CD4-positive, alpha-beta T cell treated with Interleukin-6 at 100 ng/mL for 8 hours (primary cell): ENCODE results near the gene UQCR10.
A peak's percentile ranks its signal among the peaks of the same experiment; 100 is the strongest.

Experiments
- DNase-seq: peaks from one replicate; pipeline ENCODE4 v3.0.0-alpha.2; 2020; ENCODE audit warnings: mixed read lengths, low spot score

UQCR10 gene

GRCh38 chr22:29762263-29762662, 4.9 kb upstream of the UQCR10 start:
- DNase-seq, result no peak

- no peak for DNase-seq
These were observed 1.1 kb upstream of the UQCR10 start for GRCh38 chr22:29765905-29766631.

GRCh38 chr22:29766632-29767170, 468 bp upstream of the UQCR10 start, which contains the start of gene ZMAT5:
TSS of gene ZMAT5 (minus strand) at chr22:29767007. CDS start at chr22:29748544, 18,463 bp downstream.
- DNase-seq, result peak; percentile 95

GRCh38 chr22:29768052-29768693, 1.0 kb downstream of the UQCR10 start:
- DNase-seq, result no peak

GRCh38 chr22:29769723-29770321, 2.7 kb downstream of the UQCR10 start:
- DNase-seq, result no peak

GRCh38 chr22:29772170-29772641, 5.0 kb downstream of the UQCR10 start:
- DNase-seq, result no peak

GRCh38 chr22:29773233-29773632, 6.1 kb downstream of the UQCR10 start:
- no peak for DNase-seq

GRCh38 chr22:29780220-29780619, 13.1 kb downstream of the UQCR10 start:
- no peak for DNase-seq

- DNase-seq, result no peak
These were observed 13.8 kb downstream of the UQCR10 start for GRCh38 chr22:29780748-29781676.

- no peak for DNase-seq
These were observed 15.1 kb downstream of the UQCR10 start for GRCh38 chr22:29782061-29782845.

GRCh38 chr22:29784451-29785361, 17.5 kb downstream of the UQCR10 start:
- DNase-seq, result no peak

GRCh38 chr22:29786031-29786430, 18.9 kb downstream of the UQCR10 start:
- DNase-seq, result no peak

GRCh38 chr22:29787371-29787980, 20.3 kb downstream of the UQCR10 start:
- DNase-seq, result no peak

- DNase-seq, result no peak
These were observed 21.4 kb downstream of the UQCR10 start for GRCh38 chr22:29788339-29789279.

- no peak for DNase-seq
These were observed 22.9 kb downstream of the UQCR10 start for GRCh38 chr22:29790061-29790460.

- DNase-seq, result no peak
These were observed 26.2 kb downstream of the UQCR10 start for GRCh38 chr22:29793396-29793795.

GRCh38 chr22:29795663-29796062, 28.5 kb downstream of the UQCR10 start:
- no peak for DNase-seq

GRCh38 chr22:29797351-29797750, 30.2 kb downstream of the UQCR10 start:
- DNase-seq, result no peak
